ENCODE measurements around the gene MYO3B. TPM values are rescaled to one million over a fixed set of nuclear protein-coding genes. Genes with fewer than 3 reads are reported as not detected.

The MYO3B gene
- total RNA-seq, 5 donors from 2014 or later (not counting 1 experiment from before 2014, with no cell fraction given): 0.26 to 0.28 TPM; not detected in 3

DNA sequence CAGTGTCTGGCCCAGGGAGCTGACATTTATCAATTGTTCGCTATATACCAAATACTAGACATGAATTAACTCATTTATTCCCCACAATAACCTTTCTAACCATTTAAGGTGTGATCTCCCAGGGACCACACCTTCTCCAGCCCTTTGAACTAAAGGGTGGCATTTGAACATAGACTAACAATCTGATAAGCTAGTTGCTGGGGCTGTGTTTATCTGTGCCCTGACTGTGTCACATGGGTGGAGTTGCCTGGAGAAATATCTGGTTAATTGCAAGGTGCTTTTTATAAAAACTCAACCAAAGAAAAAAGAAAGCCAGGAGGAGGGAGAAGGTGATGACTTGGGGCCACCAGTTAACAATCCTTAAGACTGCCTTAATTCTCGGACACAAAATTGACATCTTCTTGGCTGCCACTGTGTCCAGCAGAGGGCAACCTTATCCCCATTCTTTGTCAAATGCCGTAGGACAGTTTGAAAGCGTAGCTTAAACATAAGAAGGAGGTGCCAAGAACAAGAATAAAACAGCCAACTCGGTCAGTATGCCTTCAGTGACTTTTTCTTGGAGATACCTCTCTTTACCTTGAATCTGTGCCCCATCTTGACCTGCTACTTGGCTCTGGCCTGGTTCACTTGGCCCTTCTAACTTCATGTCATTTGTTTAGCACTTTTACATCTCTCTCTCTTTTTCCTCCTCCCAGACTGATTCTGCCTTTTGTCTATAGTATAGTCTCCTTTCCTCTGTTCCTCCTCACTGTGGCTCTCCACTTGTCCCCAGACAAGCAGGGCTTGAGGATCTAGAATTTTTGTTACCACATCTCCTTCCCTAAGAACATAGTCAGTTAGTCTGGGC is 183.4 kb downstream of the MYO3B start:
- Histone ChIP-seq H3K4me1 (ENCODE audit: control insufficient read depth in 1 of 2, extremely low read depth in 1 of 2, insufficient read depth in 2 of 2, low read length in 2 of 2) (peaks cover 5 to 13% of the 10 kb centered on the region in 2 experiments), H3K36me3 (ENCODE audit: control insufficient read depth in 2 of 2, extremely low read depth in 1 of 2, insufficient read depth in 1 of 2, low read length in 1 of 2) (no peaks in the 10 kb centered on the region), H3K4me3 (ENCODE audit: control insufficient read depth in 1 of 2, extremely low read depth in 1 of 2, low read length in 1 of 2) (no peak overlapping the region), H3K27me3 (replicated peaks in 1 of 2; ENCODE audit: control insufficient read depth in 2 of 2, extremely low read depth in 1 of 2, insufficient read depth in 2 of 2, low read length in 1 of 2) (no peaks in the 10 kb centered on the region), H3K27ac (ENCODE audit: low read length) (no peak overlapping the region), H3K9me3 (no peaks in the 10 kb centered on the region)
- H3K27me3 Mint-ChIP-seq: peaks cover 10 to 22% of the 10 kb centered on the region in 2 donors
- DNase-seq (peak in 34 of 35 experiments; percentile 4 to 73 (median 30)), ATAC-seq (replicated peaks in 1 of 4) (peak; percentile 58 to 80 (median 70))
- ChIA-PET POLR2A (interaction anchor here in 1 of 2 donors (0.6 kb wide), 1 partner anchor 20 kb away, joined by 3 read pairs; no protein-coding TSS in a partner anchor), CTCF (interaction anchor here (0.5 to 2.0 kb wide), 14 partner anchors 8 to 460 kb away, joined by 3 to 13 read pairs (median 3); partner anchors contain the start of gene GAD1 (in 1 of the 2))
- no peaks in the 10 kb centered on the region for H3K36me3 Mint-ChIP-seq
- H3K4me3 Mint-ChIP-seq: no peak overlapping the region
- H3K27ac Mint-ChIP-seq: no peak overlapping the region
- H3K9me3 Mint-ChIP-seq: no peaks in the 10 kb centered on the region
- WGBS (ENCODE audit: insufficient coverage): 39% methylated on average over 4 of the region's 5 CpGs
- H3K4me1 Mint-ChIP-seq: peaks cover 0 to 10% (median 4%) of the 10 kb centered on the region in 3 donors

DNA sequence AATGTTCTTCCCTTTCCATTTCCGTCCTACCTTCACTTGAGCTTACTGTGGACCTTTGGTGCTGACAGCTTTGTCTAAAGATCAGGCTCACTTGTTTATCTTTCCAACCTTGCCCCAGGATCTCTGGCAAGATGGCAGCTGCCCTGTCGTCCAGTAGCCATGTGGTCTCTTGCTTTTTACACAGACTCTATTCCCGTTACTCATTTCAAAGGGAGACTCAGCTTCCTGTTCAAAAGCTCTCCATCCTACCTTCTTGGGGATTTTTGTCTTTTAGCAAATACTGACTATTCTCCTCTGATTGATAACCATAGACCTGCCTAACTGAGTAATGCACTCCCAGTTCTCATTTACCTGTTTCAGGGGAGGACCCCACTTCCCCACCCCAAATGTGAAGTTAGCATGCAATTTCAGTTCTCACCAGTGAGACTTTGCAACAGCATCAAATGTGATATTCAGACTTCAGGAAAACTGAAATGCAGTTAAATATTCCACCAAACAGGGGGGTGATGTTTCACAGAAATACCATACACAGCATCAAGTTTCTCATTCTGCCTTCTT is 184.4 kb downstream of the MYO3B start:
- ChIA-PET POLR2A (interaction anchor here in 1 of 2 donors (0.5 kb wide), 1 partner anchor 9 kb away, joined by 3 read pairs; no protein-coding TSS in a partner anchor), CTCF (interaction anchor here (0.6 to 1.9 kb wide), 4 partner anchors 32 to 454 kb away, joined by 3 to 6 read pairs (median 4); partner anchors contain the start of gene GAD1 (in 1 of the 2))
- WGBS (ENCODE audit: insufficient coverage): 75% methylated on average over 3 of the region's 3 CpGs
- Histone ChIP-seq H3K9me3 (no peaks in the 10 kb centered on the region), H3K4me3 (ENCODE audit: control insufficient read depth in 1 of 2, extremely low read depth in 1 of 2, low read length in 1 of 2) (no peak overlapping the region), H3K36me3 (ENCODE audit: control insufficient read depth in 2 of 2, extremely low read depth in 1 of 2, insufficient read depth in 1 of 2, low read length in 1 of 2) (no peaks in the 10 kb centered on the region), H3K4me1 (ENCODE audit: control insufficient read depth in 1 of 2, extremely low read depth in 1 of 2, insufficient read depth in 2 of 2, low read length in 2 of 2) (peaks cover 5 to 13% of the 10 kb centered on the region in 2 experiments), H3K27me3 (replicated peaks in 1 of 2; ENCODE audit: control insufficient read depth in 2 of 2, extremely low read depth in 1 of 2, insufficient read depth in 2 of 2, low read length in 1 of 2) (no peaks in the 10 kb centered on the region), H3K27ac (ENCODE audit: low read length) (no peak overlapping the region)
- H3K4me3 Mint-ChIP-seq: no peak overlapping the region
- DNase-seq (no peak), ATAC-seq (replicated peaks in 1 of 4) (no peak)
- H3K27ac Mint-ChIP-seq: no peak overlapping the region
- peaks cover 0 to 10% (median 4%) of the 10 kb centered on the region in 3 donors for H3K4me1 Mint-ChIP-seq
- H3K27me3 Mint-ChIP-seq: peaks cover 18 to 27% of the 10 kb centered on the region in 2 donors
- no peaks in the 10 kb centered on the region for H3K9me3 Mint-ChIP-seq
- no peaks in the 10 kb centered on the region for H3K36me3 Mint-ChIP-seq

DNA sequence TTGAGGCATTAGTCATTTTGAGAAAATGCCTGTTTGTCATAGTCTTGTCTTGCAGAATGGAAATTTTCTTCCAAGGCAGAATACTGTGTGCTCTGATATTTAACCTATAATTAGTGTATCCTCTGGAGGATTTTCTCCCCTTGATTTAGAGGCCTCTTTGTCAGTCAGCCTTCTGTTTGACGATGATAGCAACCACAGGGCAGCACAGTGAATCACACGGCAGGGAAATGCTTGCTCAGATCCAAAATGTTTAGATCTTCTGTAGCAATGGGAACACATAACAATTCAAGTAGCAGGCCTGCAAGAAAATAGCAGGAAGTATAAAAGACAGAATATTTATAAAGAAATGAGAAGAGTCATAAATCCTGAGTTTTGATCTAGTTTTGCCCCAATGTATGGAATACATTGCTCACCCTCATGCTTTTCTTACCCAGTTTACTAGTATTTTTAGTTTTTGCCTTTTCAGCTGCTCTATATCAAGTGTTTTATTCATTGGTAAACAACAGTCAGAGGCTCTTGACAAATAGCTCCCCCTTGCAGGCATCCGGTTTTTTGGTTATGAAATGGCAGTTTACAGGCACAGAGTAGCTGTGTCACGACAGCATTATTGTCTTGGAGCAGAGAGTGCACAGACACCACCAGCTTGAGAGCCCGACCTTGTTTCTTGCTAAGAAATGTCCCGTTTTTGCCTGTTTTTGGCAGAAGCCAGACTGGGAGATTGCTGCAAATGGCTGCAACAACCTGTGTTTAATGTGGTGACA is 185.1 kb downstream of the MYO3B start:
- no peak for DNase-seq
- Mint-ChIP-seq H3K27me3 (peaks cover 20 to 32% of the 10 kb centered on the region in 2 donors), H3K27ac (peak overlapping the region in 1 of 2 donors; percentile 25), H3K9me3 (no peaks in the 10 kb centered on the region), H3K36me3 (no peaks in the 10 kb centered on the region), H3K4me3 (no peak overlapping the region), H3K4me1 (peaks cover 2 to 11% (median 4%) of the 10 kb centered on the region in 3 donors)
- H3K27ac ChIP-seq (ENCODE audit: low read length): no peak overlapping the region
- no peaks in the 10 kb centered on the region for H3K36me3 ChIP-seq (ENCODE audit: control insufficient read depth in 2 of 2, extremely low read depth in 1 of 2, insufficient read depth in 1 of 2, low read length in 1 of 2)
- H3K9me3 ChIP-seq: no peaks in the 10 kb centered on the region
- H3K4me1 ChIP-seq (ENCODE audit: control insufficient read depth in 1 of 2, extremely low read depth in 1 of 2, insufficient read depth in 2 of 2, low read length in 2 of 2): peaks cover 5 to 13% of the 10 kb centered on the region in 2 experiments
- no peak for ATAC-seq (replicated peaks in 1 of 4)
- POLR2A ChIA-PET: interaction anchor here in 1 of 2 donors (0.6 kb wide), 1 partner anchor 419 kb away, joined by 5 read pairs; no protein-coding TSS in a partner anchor
- no peaks in the 10 kb centered on the region for H3K27me3 ChIP-seq (replicated peaks in 1 of 2; ENCODE audit: control insufficient read depth in 2 of 2, extremely low read depth in 1 of 2, insufficient read depth in 2 of 2, low read length in 1 of 2)
- H3K4me3 ChIP-seq (ENCODE audit: control insufficient read depth in 1 of 2, extremely low read depth in 1 of 2, low read length in 1 of 2): no peak overlapping the region
- CTCF ChIA-PET: interaction anchor here (0.6 to 1.4 kb wide), 6 partner anchors 8 to 410 kb away, joined by 3 to 9 read pairs (median 3); no protein-coding TSS in a partner anchor
- 46% methylated on average over 3 of the region's 6 CpGs for WGBS (ENCODE audit: insufficient coverage)

DNA sequence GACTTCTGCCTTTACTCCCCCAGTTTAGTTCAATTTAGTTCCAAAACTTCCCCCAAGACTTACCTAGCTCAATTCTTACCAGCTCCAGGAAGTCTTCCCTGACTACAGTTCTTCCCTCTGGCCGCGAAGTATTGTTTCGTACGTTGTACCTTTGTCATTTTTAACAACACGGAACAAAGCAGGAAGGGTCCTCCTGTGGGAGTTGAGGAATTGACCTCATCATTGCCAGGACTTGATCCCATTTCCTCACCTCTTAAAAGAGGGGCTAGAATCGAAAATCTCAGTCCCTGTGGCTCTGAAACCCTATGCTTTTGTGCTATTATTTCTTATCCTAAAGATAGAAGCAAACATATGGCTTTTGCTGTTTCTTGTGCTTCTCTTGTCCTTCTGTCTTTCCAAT is 187.1 kb downstream of the MYO3B start:
- Histone ChIP-seq H3K27me3 (replicated peaks in 1 of 2; ENCODE audit: control insufficient read depth in 2 of 2, extremely low read depth in 1 of 2, insufficient read depth in 2 of 2, low read length in 1 of 2) (no peaks in the 10 kb centered on the region), H3K36me3 (ENCODE audit: control insufficient read depth in 2 of 2, extremely low read depth in 1 of 2, insufficient read depth in 1 of 2, low read length in 1 of 2) (no peaks in the 10 kb centered on the region), H3K27ac (ENCODE audit: low read length) (no peak overlapping the region), H3K4me3 (ENCODE audit: control insufficient read depth in 1 of 2, extremely low read depth in 1 of 2, low read length in 1 of 2) (no peak overlapping the region), H3K4me1 (ENCODE audit: control insufficient read depth in 1 of 2, extremely low read depth in 1 of 2, insufficient read depth in 2 of 2, low read length in 2 of 2) (peaks cover 5 to 23% of the 10 kb centered on the region in 2 experiments), H3K9me3 (no peaks in the 10 kb centered on the region)
- H3K9me3 Mint-ChIP-seq: no peaks in the 10 kb centered on the region
- ATAC-seq (replicated peaks in 1 of 4): no peak
- peaks cover 30 to 43% of the 10 kb centered on the region in 2 donors for H3K27me3 Mint-ChIP-seq
- CTCF ChIA-PET: no interaction called here
- H3K4me3 Mint-ChIP-seq: no peak overlapping the region
- H3K27ac Mint-ChIP-seq: no peak overlapping the region
- POLR2A ChIA-PET: no interaction called here
- no CpG with 5 or more reads among the region's 6 CpGs for WGBS (ENCODE audit: insufficient coverage)
- peaks cover 15 to 19% (median 17%) of the 10 kb centered on the region in 3 donors for H3K4me1 Mint-ChIP-seq
- H3K36me3 Mint-ChIP-seq: no peaks in the 10 kb centered on the region
- no peak for DNase-seq

DNA sequence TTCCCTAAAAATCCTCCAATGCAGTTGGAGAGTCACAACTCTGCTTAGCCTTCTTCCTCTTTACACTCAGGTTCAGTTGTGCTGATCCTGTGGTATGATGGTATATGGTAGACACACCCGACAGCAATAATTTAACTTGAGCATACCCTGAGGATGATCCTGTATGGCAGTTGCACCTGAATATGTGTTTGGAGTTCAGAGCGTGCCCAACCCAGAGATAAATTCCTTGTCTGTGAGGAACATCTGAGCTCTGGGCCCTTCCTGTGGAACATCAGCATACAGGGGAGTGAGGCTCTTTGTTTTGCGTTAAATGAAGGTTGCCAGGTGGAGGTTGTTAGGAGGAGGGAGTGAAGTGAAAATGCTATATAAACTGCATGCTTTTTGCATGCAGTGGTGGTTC is 187.7 kb downstream of the MYO3B start:
- Histone ChIP-seq H3K36me3 (ENCODE audit: control insufficient read depth in 2 of 2, extremely low read depth in 1 of 2, insufficient read depth in 1 of 2, low read length in 1 of 2) (no peaks in the 10 kb centered on the region), H3K27me3 (replicated peaks in 1 of 2; ENCODE audit: control insufficient read depth in 2 of 2, extremely low read depth in 1 of 2, insufficient read depth in 2 of 2, low read length in 1 of 2) (no peaks in the 10 kb centered on the region), H3K27ac (ENCODE audit: low read length) (no peak overlapping the region), H3K4me1 (ENCODE audit: control insufficient read depth in 1 of 2, extremely low read depth in 1 of 2, insufficient read depth in 2 of 2, low read length in 2 of 2) (peaks cover 5 to 29% of the 10 kb centered on the region in 2 experiments), H3K9me3 (no peaks in the 10 kb centered on the region), H3K4me3 (ENCODE audit: control insufficient read depth in 1 of 2, extremely low read depth in 1 of 2, low read length in 1 of 2) (no peak overlapping the region)
- no peak overlapping the region for H3K27ac Mint-ChIP-seq
- WGBS (ENCODE audit: insufficient coverage): 0% methylated on average over 1 of the region's 3 CpGs
- no peaks in the 10 kb centered on the region for H3K36me3 Mint-ChIP-seq
- peaks cover 34 to 46% of the 10 kb centered on the region in 2 donors for H3K27me3 Mint-ChIP-seq
- ATAC-seq (replicated peaks in 1 of 4): no peak
- ChIA-PET CTCF (no interaction called here), POLR2A (no interaction called here)
- no peak for DNase-seq
- peaks cover 18 to 22% (median 20%) of the 10 kb centered on the region in 3 donors for H3K4me1 Mint-ChIP-seq
- H3K9me3 Mint-ChIP-seq: no peaks in the 10 kb centered on the region
- H3K4me3 Mint-ChIP-seq: no peak overlapping the region

DNA sequence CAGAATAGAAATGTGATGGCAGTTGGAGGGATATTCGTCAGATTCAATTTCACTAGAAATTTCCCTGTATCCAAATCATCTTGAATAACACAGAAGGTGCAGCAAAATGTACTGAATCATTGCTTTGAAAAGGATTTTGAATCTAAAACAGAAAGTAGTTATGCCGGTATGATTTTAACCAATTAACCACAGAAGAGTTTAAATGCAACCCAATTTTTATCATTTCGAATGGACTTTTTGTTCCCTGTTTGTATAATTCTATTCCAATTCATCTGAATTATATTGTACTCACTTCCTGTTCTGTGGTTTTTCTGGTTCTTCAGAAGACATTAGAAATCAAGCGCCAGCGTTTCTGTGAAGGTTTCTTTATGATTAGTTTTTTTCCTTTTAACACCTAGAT is 190.4 kb downstream of the MYO3B start:
- H3K27me3 Mint-ChIP-seq: peaks cover 43 to 55% of the 10 kb centered on the region in 2 donors
- no peak for ATAC-seq (replicated peaks in 1 of 4)
- no CpG with 5 or more reads among the region's 5 CpGs for WGBS (ENCODE audit: insufficient coverage)

More for the DNA sequence above, 190.4 kb downstream of the MYO3B start:
- Mint-ChIP-seq H3K27ac (no peak overlapping the region), H3K4me3 (peak overlapping the region in 1 of 3 donors; percentile 12), H3K9me3 (no peaks in the 10 kb centered on the region), H3K36me3 (no peaks in the 10 kb centered on the region), H3K4me1 (peaks cover 18 to 32% (median 20%) of the 10 kb centered on the region in 3 donors)
- no peak for DNase-seq
- POLR2A ChIA-PET: no interaction called here
- Histone ChIP-seq H3K36me3 (ENCODE audit: control insufficient read depth in 2 of 2, extremely low read depth in 1 of 2, insufficient read depth in 1 of 2, low read length in 1 of 2) (no peaks in the 10 kb centered on the region), H3K27me3 (replicated peaks in 1 of 2; ENCODE audit: control insufficient read depth in 2 of 2, extremely low read depth in 1 of 2, insufficient read depth in 2 of 2, low read length in 1 of 2) (peaks cover 0 to 3% of the 10 kb centered on the region in 2 experiments), H3K4me1 (ENCODE audit: control insufficient read depth in 1 of 2, extremely low read depth in 1 of 2, insufficient read depth in 2 of 2, low read length in 2 of 2) (peaks cover 2 to 21% of the 10 kb centered on the region in 2 experiments), H3K27ac (ENCODE audit: low read length) (no peak overlapping the region), H3K9me3 (no peaks in the 10 kb centered on the region), H3K4me3 (ENCODE audit: control insufficient read depth in 1 of 2, extremely low read depth in 1 of 2, low read length in 1 of 2) (no peak overlapping the region)
- CTCF ChIA-PET: interaction anchor here in 1 of 2 donors (0.7 kb wide), 1 partner anchor 10 kb away, joined by 3 read pairs; no protein-coding TSS in a partner anchor
